ENCODE data around the gene KRT83.

The KRT83 gene

GRCh38 chr12:52320784-52321400 is at the start of gene KRT83:
KRT83 (minus strand) TSS chr12:52321398; CDS start chr12:52321335, 63 bp downstream.
- no peak for DNase-seq (ENCODE audit: low spot score)

DNA sequence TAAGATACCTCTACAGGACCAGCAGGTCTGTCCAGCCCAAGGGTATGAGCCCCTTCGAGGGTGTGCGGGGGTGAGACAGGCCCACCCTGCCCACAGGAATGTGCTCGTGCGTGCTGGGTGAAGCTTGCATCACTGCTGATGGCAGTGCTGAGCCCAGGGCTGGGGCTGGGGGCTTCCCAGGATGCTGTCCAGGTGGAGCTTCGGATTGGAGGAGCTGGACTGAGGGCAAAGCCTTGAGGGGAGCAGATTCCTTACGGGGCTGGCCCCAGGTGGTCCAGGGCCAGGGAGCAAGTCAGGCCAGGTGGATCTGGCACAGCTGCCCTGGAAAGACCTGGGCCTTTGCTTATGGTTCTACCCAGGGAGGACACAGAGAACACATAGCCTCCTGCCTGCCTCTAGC is 48.6 kb upstream of the KRT83 start:
- no peak for DNase-seq (ENCODE audit: low spot score)

DNA sequence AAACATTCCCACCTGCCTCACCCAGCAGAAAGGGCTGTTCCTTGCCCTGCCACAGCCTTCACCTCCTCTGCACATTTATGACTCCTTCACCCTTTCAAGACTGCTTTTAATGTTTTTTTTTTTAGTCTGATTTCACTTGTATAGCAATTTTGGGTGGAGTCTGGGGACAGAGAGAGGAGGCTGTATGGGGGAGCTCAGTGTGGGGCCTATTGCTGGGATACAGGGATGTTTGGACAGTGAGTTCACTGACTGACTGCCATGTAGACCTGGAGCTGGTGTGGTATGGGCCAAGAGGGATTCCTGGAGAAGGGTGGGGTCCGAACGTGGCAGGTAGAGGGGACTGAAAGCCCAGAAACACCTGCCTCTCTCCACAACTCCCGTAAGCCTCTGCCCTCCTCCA is 48.0 kb upstream of the KRT83 start:
- no peak for DNase-seq (ENCODE audit: low spot score)

GRCh38 chr12:52368508-52368907 is 47.3 kb upstream of the KRT83 start:
- DNase-seq (ENCODE audit: low spot score): no peak

DNA sequence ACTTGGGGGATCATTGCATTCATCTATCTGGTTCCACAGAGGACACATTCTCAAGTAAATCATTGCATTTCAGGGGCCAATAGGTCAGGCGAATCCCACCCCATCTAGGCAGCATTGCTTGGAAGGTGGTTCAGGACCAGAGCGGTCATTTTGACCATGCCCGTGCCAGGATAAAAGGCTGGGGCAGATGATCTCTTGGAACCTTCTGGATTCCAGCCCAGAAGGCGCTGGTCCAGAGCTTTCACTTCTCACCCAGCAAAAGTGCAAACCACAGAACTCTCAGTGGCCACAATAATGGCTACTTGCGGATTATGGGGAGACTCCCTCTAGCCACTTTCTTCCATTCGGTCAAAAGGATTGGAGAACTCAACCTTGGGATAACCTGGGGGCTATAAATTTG is 46.7 kb upstream of the KRT83 start:
- no peak for DNase-seq (ENCODE audit: low spot score)

DNA sequence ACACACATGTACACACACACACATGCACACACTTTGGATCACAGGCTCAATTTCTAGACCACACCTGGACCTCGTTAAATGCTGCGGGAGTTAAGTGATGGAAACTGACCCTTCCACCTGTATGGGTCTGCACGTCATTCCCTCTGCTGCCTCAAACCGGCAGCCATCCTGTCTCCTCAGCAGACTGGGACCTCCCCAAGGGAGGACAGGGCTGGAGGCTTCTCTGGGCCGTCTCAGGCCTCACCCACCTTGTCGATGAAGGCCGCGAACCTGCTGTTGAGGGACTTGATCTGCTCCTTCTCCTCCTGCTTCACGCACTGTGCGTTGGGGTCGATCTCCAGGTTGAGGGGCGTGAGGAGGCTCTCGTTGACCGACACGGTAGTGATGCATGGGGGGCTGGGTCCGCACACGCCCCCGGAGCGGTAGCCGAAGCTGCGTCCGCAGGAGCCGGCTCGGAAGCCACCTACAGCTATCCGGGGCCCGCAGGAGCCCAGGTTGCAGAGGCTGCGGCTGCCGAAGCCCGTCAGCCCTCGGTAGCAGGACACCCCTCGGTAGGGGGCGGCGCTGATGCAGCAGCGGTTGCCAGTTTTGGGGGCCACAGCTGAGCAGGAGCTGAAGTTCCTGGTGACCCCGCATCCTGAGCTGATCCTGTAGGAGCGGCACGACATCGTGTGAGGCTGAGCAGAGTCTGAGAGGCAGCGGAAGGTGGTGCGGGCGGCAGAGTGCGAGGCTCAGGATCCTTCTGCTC is 45.7 kb upstream of the KRT83 start, which contains the start of gene KRT85:
Gene KRT85 (minus strand): TSS at position 744 of the 748 bp plus-strand sequence. CDS start 76 bp downstream, at position 668.
- no peak for DNase-seq (ENCODE audit: low spot score)

DNA sequence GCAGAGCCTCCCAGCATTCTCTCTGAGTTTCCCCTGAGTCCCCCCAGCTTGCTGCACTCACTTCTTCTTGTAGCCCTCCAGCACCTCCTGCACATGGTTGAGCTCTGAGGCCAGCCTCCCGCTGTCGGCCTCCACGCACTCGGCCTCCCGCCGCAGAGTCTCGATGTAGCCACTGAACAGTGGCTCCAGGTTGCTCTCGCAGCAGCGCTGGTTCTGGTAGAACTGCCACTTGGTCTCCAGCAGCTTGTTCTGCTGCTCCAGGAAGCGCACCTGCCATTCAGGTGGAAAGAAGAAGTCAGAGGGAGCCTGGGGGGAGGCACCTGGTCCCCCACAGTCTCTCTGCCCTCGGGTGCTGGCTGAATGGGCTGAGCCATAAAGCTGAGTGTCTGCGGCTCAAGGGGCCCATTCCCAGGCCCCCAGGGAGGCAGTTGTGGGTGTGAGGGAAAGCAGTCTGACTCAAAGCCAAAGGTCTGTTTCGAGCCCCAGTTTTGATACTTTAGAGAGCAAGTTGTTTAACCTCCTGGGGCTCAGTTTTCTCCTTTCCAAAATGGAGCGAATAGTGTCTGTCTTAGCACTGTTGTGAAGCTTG is 43.8 kb upstream of the KRT83 start:
- DNase-seq (ENCODE audit: low spot score): no peak

DNA sequence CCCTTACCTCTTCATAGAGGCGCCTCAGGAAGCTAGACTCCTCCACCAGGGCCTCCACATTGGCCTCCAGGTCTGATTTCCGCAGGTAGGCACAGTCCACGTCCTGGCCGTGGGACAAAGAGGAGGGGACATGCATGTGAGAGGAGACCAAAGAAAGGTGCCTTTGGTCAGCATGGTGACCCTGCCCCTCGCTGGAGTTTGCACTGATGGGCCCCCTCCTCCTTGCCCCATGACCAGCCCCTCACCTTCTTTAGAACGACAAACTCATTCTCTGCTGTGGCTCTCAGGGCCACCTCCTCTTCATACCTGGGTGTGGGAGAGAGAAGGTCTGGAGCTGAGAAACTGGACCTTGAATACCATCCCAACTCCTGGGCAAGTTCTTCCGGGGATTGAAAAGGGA is 42.9 kb upstream of the KRT83 start:
- no peak for DNase-seq (ENCODE audit: low spot score)

DNA sequence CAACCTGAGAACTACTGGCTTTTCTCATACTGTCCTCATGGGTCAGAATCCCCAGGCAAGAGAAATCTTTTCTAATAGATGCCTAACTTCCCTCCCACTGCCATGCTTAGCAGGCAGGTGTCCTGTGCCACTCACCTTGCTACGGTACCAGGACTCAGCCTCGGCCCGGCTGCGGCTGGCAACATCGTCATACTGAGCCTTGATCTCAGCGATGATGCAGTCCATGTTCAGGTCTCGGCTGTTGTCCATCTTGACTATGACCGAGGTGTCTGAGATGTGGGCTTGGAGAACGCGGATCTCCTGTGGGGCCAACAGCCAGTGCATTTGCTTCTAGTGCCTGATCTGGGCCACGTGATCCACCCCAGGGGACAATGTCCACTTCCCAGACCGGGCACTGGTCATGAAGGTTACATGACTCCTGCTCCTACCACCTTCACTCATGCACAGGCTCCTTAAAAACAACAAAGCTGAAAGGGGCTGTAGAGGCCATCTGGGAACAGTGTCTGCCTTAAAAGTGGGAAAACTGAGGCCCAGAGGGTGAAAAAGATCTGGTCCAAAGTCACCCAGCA is 42.0 kb upstream of the KRT83 start:
- DNase-seq (ENCODE audit: low spot score): no peak

DNA sequence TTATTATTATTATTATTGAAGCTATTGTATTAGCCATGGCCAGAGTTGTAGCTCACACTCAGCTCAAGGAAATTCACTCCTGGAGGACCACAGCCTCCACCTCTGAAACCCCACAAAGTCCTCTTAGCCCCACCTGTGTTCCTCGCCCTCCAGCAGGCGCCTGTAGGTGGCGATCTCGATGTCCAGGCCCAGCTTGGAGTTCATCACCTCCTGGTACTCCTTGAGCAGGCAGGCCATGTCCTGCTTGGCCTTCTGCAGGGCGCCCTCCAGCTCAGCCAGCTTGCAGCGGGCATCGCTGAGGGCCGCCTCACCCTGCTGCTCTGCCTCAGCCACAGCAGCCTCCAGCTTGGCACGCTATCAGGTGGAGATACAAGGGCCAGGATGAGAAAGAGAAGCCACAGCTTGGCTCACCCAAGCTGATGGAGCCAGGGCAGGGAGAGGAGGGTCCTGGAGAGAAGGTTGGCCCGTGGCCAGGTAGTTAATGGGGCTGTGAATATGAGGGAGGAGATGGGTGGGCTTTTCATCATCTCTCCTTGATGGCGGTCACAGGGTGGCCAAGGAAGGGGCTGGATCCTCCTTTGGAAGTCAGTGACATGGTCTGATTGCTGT is 41.0 kb upstream of the KRT83 start:
- no peak for DNase-seq (ENCODE audit: low spot score)

DNA sequence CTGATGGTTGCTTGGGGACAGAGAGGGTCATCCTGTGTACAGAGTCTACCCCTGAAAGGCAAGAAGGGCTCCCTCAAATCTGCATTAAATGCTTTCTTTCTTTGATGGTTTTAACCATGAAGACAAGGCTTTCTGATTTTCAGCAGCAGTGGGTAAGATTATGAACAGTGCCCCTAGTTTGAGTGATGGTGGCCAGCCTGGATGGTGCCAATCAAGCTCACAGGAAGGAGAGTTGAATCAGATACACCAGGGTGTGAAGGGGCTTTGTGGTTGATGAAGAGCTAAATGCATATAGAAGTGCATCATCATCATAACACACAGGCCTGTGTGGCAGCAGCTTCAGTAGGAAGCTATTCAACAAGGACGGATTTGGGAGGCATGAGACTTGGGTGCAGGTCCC is 40.4 kb upstream of the KRT83 start:
- DNase-seq (ENCODE audit: low spot score): no peak

DNA sequence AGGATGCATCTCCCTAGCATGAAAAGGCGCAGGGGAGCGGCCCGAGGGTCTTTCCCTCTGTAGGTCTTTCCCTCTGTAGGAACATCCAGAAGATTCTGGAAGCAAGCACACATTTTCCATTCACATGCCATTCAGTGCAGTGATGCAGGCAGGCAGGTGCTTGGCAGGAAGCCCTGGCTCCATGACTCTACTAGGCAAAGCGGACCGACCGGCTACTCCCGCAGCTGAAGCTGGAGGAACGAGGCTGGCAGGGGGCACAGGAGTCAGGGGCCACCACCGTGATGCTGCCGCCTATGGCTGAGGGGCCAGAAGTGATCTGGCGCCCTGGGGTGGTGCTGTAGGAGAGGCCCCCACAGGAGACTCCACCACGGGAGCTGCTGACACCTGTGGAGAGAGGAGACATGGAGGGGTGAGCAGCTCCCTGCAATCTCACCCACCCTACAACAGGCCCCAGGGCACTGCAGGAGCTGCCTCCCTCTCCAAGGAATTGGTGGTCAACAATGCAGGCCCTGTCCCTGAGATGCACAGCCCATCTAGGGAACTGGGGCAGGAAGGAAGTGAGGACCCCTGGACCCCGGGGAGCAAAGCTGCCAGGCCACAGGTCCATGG is 39.6 kb upstream of the KRT83 start:
- no peak for DNase-seq (ENCODE audit: low spot score)

DNA sequence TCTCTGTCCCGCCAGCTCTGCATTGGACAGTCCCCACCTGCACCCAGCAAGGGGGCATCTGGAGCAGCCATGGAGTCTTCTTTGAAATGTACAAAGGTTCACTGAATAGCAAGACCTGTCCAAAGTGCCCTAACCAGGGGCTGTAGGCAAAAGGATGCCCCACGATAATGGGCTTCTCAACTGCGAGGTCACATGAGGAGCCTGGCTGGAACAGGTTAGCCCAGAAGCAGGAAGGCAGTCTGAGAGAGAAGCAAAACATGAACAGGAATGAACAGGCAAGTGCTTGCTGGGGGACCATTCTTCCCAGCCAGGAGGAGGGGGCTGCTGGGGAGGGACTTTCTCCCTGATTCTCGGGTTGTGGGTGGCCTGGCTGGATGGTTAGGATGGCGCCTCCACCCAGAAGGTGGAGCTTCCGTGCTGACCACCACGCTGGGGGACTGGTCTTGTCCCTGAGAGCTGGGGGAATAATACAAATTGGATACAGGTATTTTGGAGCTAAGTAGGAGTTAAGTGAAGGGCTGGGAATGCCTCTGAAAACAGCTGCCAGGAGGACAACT is 39.0 kb upstream of the KRT83 start:
- DNase-seq (ENCODE audit: low spot score): no peak

DNA sequence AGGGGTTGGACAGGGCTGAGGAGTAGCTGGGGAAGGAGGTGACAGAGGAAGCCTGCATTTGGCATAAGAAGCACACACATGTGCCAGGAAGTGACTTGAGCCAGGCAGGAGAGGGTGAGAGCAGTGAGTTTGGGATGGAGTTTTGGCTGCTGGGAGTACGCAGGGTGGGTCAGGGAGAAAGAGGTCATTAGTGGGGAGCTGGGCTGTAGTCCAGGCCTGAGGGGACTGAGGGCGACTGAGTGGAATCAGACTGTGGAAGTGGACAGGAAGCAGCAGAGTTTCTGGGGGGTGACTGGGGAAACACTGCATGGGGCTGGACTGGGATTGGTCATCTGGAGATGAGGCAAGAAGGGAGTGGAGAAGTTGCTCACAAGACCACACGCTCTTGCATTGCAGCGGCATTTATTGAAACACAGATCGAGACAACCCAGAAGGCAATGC is 38.4 kb upstream of the KRT83 start:
- no peak for DNase-seq (ENCODE audit: low spot score)

DNA sequence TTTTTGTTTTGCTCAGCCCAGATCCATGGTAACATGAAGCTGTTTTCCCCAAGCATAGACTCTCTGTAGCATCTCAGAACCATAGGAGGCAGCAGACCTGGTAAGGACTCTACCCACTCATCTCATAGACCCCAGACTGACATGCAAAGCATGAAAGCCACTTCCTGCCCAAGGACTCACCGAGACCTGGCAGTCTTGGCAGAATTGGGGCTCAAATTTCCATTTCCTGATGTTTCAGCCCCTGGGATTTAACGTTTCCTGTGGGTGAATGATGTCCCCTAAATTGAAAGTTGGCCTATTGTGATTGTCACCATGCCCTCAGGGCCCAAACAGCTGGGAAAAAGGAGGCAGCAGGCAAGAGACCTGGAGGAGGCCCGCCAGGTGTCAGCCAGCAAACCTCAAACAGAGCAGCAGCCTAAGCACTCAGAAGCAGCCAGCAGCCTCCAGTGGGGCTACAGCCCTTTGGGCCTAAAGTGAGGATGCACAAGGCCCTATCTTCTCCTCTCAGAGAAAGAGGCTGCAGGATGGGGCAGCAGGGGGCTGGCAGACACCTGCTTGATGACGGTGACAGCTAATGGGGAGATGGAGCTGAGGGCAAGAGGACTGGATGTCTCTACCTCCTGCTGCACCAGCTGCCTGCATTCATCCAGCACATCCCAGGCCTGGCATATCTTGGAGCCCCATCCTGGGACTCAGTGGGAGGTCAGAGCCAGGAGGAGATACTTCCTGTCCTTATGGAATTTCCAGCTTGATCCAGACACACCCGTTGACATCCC is 37.6 kb upstream of the KRT83 start:
- no peak for DNase-seq (ENCODE audit: low spot score)

DNA sequence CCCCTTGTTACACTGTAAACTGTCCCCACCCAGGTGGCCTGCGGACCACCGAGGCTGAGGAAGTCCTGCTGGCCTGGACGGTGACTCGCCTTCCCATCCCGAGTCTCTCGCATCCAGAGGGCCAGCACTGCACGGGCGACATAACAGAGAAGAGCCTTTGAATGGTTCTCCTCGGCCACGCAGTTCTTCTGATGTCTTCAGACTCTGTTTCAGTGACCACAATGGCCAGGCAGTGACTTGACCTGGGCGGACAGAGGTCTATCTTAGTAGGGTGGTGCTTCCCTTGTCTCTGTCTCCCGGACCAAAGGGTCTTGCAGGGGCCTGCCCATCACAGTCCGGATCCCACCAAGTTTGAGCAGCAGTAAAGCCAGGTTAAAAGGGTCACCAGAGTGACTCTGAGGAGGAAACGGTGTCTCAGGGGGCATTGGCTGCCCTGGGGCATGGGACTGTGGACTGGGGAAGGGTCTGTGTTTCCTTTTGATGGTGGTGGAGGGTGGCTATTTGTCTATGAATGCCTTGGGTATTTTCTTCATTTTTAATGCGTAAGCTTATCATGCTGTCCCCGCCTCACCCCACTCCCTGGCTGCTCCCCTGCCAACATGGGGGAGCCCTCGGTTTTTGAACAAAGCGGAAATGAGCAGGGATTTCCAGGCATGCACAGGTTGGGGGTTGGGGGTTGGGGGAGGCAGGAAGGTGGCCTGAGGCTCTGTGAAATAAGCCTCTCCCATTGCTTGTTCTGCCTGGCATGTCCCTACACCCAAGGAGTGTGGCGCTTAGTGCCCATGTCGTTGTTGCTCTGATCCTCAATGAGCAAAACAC is 35.8 kb upstream of the KRT83 start:
- DNase-seq (ENCODE audit: low spot score): no peak

GRCh38 chr12:52356031-52356761 is 35.0 kb upstream of the KRT83 start:
- no peak for DNase-seq (ENCODE audit: low spot score)

- no peak for DNase-seq (ENCODE audit: low spot score)
Measured at GRCh38 chr12:52355176-52355575, 34.0 kb upstream of the KRT83 start.

DNA sequence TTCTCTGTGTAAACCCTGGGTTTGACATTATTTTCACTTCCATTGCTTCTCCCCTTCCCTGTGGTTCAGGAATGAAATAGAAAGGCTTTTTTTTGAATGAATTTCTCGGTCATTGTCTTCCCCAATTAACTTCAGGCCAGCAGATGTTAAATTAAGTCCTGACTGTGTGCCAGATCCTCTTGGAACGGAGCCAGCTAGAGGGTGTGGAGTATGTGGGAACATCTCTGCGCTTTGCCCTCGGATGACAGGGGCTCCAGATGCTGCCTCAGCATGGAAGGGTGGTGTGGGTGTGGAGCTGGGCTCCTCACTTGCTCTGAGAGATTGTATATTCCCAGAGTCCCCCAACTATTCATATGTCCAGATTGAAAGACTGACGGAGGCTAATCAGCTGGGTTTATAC is 33.0 kb upstream of the KRT83 start:
- DNase-seq (ENCODE audit: low spot score): no peak
